ENCODE data around the gene BCL11B.

GRCh38 chr14:99194136-99194535, 77.9 kb downstream of the BCL11B start:
- TF ChIP-seq POLR2A (IDR thresholded peaks at IDR 0.05; ENCODE audit: low read length): no peak
- TF ChIP-seq GATA1 (IDR thresholded peaks at IDR 0.05; ENCODE audit: low read depth, low read length): no peak

All from erythroblast (primary cell).